Daoy (cell line): ENCODE data around the gene ZCCHC7. TPM values are rescaled to one million over a fixed set of nuclear protein-coding genes. Genes with fewer than 3 reads are reported as not detected.

Source experiments
- DNase-seq: peaks from one replicate; pipeline ENCODE4 v3.0.0-alpha.2; 2015; ENCODE audit warnings: low read depth
- total RNA-seq: library from RNA; depleted of rRNA; stranded (reverse); fragments of >200 nt; shearing (Covaris generic); gene quantifications from 2 replicates; pipeline ENCODE4 v1.2.3, GENCODE V29; 2014; rRNA removed

Gene ZCCHC7
- total RNA-seq, 1 experiment from 2014 or later = 15.9 TPM

DNA sequence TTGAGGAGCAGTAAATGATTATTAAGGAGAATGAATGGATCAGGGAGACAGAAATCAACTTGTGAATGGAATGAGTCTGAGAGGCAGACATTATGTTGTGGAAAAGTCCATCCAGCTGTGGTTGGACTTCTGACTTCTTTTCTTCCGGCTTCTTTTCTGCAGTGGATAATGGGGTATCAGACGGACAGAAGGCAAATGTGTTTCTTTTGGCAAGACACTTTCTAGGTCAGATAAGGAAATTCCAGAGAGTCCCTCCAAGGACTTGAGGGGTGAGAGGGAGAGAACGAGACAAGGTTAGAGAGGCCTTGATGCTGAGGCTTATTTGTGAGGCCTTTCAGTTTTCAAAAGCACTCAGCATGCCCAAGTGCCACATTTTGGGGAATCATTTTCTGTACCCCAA is 285.0 kb downstream of the ZCCHC7 start:
- no peak for DNase-seq

DNA sequence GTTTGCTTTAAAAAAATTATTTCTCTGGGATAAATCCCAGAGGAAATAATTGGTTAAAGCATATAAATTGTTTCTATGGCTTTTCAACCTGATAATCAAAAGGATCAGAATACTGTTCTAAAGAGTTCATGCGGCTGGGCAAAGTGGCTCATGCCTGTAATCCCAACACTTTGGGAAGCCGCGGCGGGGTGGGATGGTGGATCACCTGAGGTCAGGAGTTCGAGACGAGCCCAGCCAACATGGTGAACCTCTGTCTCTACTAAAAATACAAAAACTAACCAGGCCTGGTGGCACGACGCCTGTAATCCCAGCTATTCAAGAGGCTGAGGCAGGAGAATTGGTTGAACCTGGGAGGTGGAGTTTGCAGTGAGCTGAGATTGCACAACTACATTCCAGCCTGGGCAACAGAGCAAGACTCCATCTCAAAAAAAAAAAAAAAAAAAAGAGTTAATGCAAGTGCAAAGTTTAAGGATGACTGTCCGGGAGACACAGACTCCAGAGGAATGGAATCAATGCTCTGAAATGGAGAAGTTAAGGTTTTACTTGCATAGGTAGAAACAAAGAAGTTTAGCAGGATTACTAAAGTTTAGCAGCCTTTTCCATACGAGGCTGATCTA is 285.5 kb downstream of the ZCCHC7 start:
- no peak for DNase-seq

DNA sequence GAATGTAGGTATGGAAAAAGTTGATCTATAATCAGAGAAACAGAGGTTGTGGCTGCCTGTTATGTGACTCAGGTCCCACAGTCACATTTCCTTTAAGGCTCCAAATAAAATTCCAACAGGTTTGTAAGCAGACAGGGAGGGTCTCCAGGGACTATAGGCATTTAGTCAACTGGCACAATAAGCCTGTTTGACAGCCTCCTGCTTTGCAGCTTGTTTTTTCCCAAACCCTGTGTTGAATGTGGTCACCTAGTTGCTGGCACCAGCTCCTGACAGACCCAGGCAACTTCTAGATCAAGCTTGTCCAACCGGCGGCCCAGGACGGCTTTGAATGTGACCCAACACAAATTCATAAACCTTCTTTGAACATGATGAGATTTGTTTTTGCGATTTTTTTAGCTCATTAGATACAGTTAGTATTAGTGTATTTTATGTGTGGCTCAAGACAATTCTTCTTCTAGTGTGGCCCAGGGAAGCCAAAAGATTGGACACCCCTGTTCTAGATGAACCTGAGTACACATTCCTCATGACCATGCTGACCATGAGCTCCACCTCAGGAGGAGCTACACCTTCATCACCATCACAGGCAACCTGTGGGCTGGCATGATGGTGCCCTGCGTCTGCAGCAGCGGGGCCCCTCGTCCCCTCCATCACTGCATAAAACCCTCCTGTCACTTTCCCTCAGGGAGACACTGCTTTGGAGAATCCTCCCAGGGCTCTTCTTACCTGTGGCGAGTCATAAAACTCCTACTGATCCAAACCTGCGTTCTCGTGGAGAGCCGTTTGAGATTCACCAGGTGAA is 286.4 kb downstream of the ZCCHC7 start:
- DNase-seq = no peak

DNA sequence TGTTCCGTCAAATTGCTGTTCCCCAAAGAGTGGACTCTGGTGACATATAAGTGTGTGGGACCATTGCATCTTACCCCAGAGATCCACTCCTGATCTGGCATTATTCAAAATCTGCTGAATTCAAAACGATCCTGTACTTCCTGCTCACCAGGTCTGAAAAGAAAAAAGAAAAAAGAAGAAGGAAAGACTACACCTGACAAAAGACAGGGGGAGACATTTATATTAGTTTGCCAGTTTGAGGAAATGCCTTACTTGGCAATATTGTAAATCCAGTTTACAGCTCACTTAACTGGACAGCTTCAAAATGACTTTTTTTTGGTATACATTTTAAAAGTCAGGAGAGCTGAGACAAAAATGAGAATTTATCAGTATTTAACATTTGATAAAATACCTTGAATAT is 287.1 kb downstream of the ZCCHC7 start:
- DNase-seq = no peak

Other genes with a start within 250 kb of the ZCCHC7 start
- gene PAX5, start 86.3 kb upstream of the ZCCHC7 start, total RNA-seq = under 0.01 and 0.17 TPM in 2 replicates